H9 (cell line): ENCODE results near the gene CNRIP1. TPM values are rescaled to one million over a fixed set of nuclear protein-coding genes. Genes with fewer than 3 reads are reported as not detected.

Experiments
- DNase-seq: peaks from one replicate; pipeline ENCODE4 v3.0.0-alpha.2; 2017
- H2AFZ ChIP-seq: one replicate; pipeline ENCODE4 v1.6.1; 2013; ENCODE audit warnings: mild to moderate bottlenecking, low read length, control low read depth, moderate library complexity
- H2AK5ac ChIP-seq: 2 replicates; pipeline ENCODE4 v1.6.1; 2013; ENCODE audit warnings: low read length, control low read depth, mixed read lengths; ENCODE audit not compliant: insufficient read length
- H2BK120ac ChIP-seq: one replicate; pipeline ENCODE4 v1.6.1; 2013; ENCODE audit warnings: low read depth, mild to moderate bottlenecking, low read length, control low read depth, inconsistent platforms; ENCODE audit not compliant: poor library complexity, severe bottlenecking
- H2BK12ac ChIP-seq: 2 replicates; pipeline ENCODE4 v1.6.1; 2013; ENCODE audit warnings: low read length, control low read depth, mixed read lengths, low read depth; ENCODE audit not compliant: insufficient read length
- H2BK15ac ChIP-seq: 2 replicates; pipeline ENCODE4 v1.6.1; 2013; ENCODE audit warnings: low read depth, low read length, control low read depth
- H2BK20ac ChIP-seq: one replicate; pipeline ENCODE4 v1.6.1; 2013; ENCODE audit warnings: low read depth, mild to moderate bottlenecking, low read length, control low read depth, inconsistent platforms; ENCODE audit not compliant: poor library complexity, severe bottlenecking
- H2BK5ac ChIP-seq: 2 replicates; pipeline ENCODE4 v1.6.1; 2013; ENCODE audit warnings: low read length, control low read depth, mixed read lengths; ENCODE audit not compliant: insufficient read length
- H3K14ac ChIP-seq: 2 replicates; pipeline ENCODE4 v1.6.1; 2013; ENCODE audit warnings: low read length, control low read depth; ENCODE audit not compliant: insufficient read depth
- H3K18ac ChIP-seq: 2 replicates; pipeline ENCODE4 v1.6.1; 2013; ENCODE audit warnings: low read depth, mild to moderate bottlenecking, mixed read lengths, low read length, control low read depth; ENCODE audit not compliant: insufficient read length
- H3K23ac ChIP-seq: 2 replicates; pipeline ENCODE4 v1.6.1; 2013; ENCODE audit warnings: low read length, control low read depth, mixed read lengths, low read depth; ENCODE audit not compliant: insufficient read length
- H3K23me2 ChIP-seq: 2 replicates; pipeline ENCODE4 v1.6.1; 2013; ENCODE audit warnings: low read depth, mild to moderate bottlenecking, mixed read lengths, low read length, control low read depth; ENCODE audit not compliant: insufficient read length, poor library complexity, severe bottlenecking
- H3K27ac ChIP-seq: 2 replicates; pipeline ENCODE4 v1.5.1; 2013; ENCODE audit warnings: low read length, control low read depth, mixed read lengths, low read depth; ENCODE audit not compliant: insufficient read length
- H3K27me3 ChIP-seq: 2 replicates; pipeline ENCODE4 v1.6.1; 2013; ENCODE audit warnings: low read length, control low read depth, inconsistent platforms; ENCODE audit not compliant: insufficient read depth
- H3K4ac ChIP-seq: 2 replicates; pipeline ENCODE4 v1.6.1; 2013; ENCODE audit warnings: low read depth, mild to moderate bottlenecking, control low read depth, inconsistent platforms, low read length, moderate library complexity
- H3K4me1 ChIP-seq: 2 replicates; pipeline ENCODE4 v1.6.1; 2013; ENCODE audit warnings: low read length, control low read depth, inconsistent platforms; ENCODE audit not compliant: insufficient read depth
- H3K4me2 ChIP-seq: 2 replicates; pipeline ENCODE4 v1.6.1; 2013; ENCODE audit warnings: low read length, control low read depth, mixed read lengths; ENCODE audit not compliant: insufficient read length, insufficient read depth
- H3K56ac ChIP-seq: 2 replicates; pipeline ENCODE4 v1.6.1; 2013; ENCODE audit warnings: low read depth, mild to moderate bottlenecking, mixed read lengths, low read length, control low read depth; ENCODE audit not compliant: insufficient read length
- H3K79me1 ChIP-seq: 2 replicates; pipeline ENCODE4 v1.6.1; 2013; ENCODE audit warnings: low read depth, mild to moderate bottlenecking, moderate library complexity, low read length, control low read depth, inconsistent platforms; ENCODE audit not compliant: insufficient read depth, poor library complexity, severe bottlenecking
- H3K79me2 ChIP-seq: 2 replicates; pipeline ENCODE4 v1.6.1; 2013; ENCODE audit warnings: low read length, control low read depth, inconsistent platforms; ENCODE audit not compliant: insufficient read depth
- H3K9ac ChIP-seq: 2 replicates; pipeline ENCODE4 v1.6.1; 2013; ENCODE audit warnings: low read length, control low read depth, mixed read lengths; ENCODE audit not compliant: insufficient read length; ENCODE audit errors: extremely low read depth
- H3K9me3 ChIP-seq: one replicate; pipeline ENCODE4 v1.6.1; 2013; ENCODE audit warnings: low read depth, low read length, inconsistent platforms; ENCODE audit not compliant: control insufficient read depth
- H3T11ph ChIP-seq: one replicate; pipeline ENCODE4 v1.6.1; 2013; ENCODE audit warnings: mild to moderate bottlenecking, low read length, control low read depth, inconsistent platforms
- H4K20me1 ChIP-seq: one replicate; pipeline ENCODE4 v1.6.1; 2013; ENCODE audit not compliant: control insufficient read depth, insufficient read length, insufficient read depth
- H4K5ac ChIP-seq: 2 replicates; pipeline ENCODE4 v1.6.1; 2013; ENCODE audit warnings: low read depth, mild to moderate bottlenecking, mixed read lengths, low read length, control low read depth; ENCODE audit not compliant: insufficient read length
- H4K8ac ChIP-seq: replicated peaks from 2 replicates; pipeline ENCODE4 v1.6.1; 2013; ENCODE audit warnings: low read length, control low read depth, mixed read lengths, low read depth; ENCODE audit not compliant: insufficient read length
- H4K91ac ChIP-seq: 2 replicates; pipeline ENCODE4 v1.6.1; 2013; ENCODE audit warnings: low read depth, mild to moderate bottlenecking, moderate library complexity, mixed read lengths, low read length, control low read depth; ENCODE audit not compliant: insufficient read length
- H3K27ac Mint-ChIP-seq, 3 experiments: 2 replicates in 2 of 3; 3 replicates in 1 of 3; pipeline ENCODE4 v1.8.0; 2020 to 2021; ENCODE audit warnings: mixed read lengths in 3 of 3, mild to moderate bottlenecking in 1 of 3, moderate library complexity in 1 of 3
- H3K27me3 Mint-ChIP-seq: 2 replicates; pipeline ENCODE4 v1.8.0; 2021; ENCODE audit warnings: low read depth, mild to moderate bottlenecking, moderate library complexity, mixed read lengths
- H3K36me3 Mint-ChIP-seq, 3 experiments: 2 replicates in 2 of 3; 3 replicates in 1 of 3; pipeline ENCODE4 v1.8.0; 2020 to 2021; ENCODE audit warnings: low read depth in 3 of 3, mixed read lengths in 3 of 3; ENCODE audit not compliant: insufficient read depth in 1 of 3
- H3K4me1 Mint-ChIP-seq, 2 experiments: 2 replicates each; pipeline ENCODE4 v1.8.0; 2020; ENCODE audit warnings: mixed read lengths in 2 of 2
- H3K4me3 Mint-ChIP-seq, 2 experiments: 2 replicates in 1 of 2; 3 replicates in 1 of 2; pipeline ENCODE4 v1.8.0; 2020 to 2021; ENCODE audit warnings: mild to moderate bottlenecking in 2 of 2, mixed read lengths in 2 of 2, moderate library complexity in 1 of 2
- H3K9me3 Mint-ChIP-seq, 2 experiments: 2 replicates in 1 of 2; 3 replicates in 1 of 2; pipeline ENCODE4 v1.8.0; 2020; ENCODE audit warnings: mild to moderate bottlenecking in 2 of 2, mixed read lengths in 2 of 2, moderate library complexity in 1 of 2
- CTCF ChIP-seq: fragments of 200-600 bp; sonication (generic); conservative IDR thresholded peaks from 3 replicates; pipeline ENCODE4 v1.8.0; 2021; ENCODE audit warnings: antibody characterized with exemption, mild to moderate bottlenecking
- WGBS: extraction: QIAGEN DNeasy Blood & Tissue Kit; methylation state at CpG from one replicate; pipeline ENCODE4 v1.1.7; 2013; ENCODE audit warnings: missing lambda C conversion rate, low lambda C conversion rate, mixed read lengths; ENCODE audit not compliant: insufficient read length; ENCODE audit errors: extremely low coverage; 5-methylcytosine and 5-hydroxymethylcytosine counted together
- total RNA-seq: library from RNA; stranded (reverse); gene quantifications from 2 replicates; pipeline ENCODE4 v1.2.1, GENCODE V29; 2021

Gene CNRIP1
- total RNA-seq, 1 experiment from 2014 or later, result 0.70 TPM

- Histone ChIP-seq H2AFZ (no peak overlapping the region), H3T11ph (no peak overlapping the region), H3K4me2 (no peak overlapping the region), H2BK15ac (no peak overlapping the region), H3K4me1 (no peaks in the 10 kb centered on the region), H2BK5ac (no peak overlapping the region), H3K79me2 (no peaks in the 10 kb centered on the region), H4K91ac (no peak overlapping the region), H3K56ac (no peak overlapping the region), H3K27me3 (no peaks in the 10 kb centered on the region), H3K79me1 (no peaks in the 10 kb centered on the region), H3K4ac (no peak overlapping the region), H3K23ac (no peak overlapping the region), H2BK120ac (no peak overlapping the region), H3K27ac (no peak overlapping the region), H3K18ac (no peak overlapping the region), H3K9me3 (no peaks in the 10 kb centered on the region), H2AK5ac (no peak overlapping the region), H3K14ac (no peak overlapping the region), H4K8ac (no peak overlapping the region), H2BK20ac (no peak overlapping the region), H2BK12ac (no peak overlapping the region), H4K20me1 (no peaks in the 10 kb centered on the region), H4K5ac (no peak overlapping the region), H3K9ac (no peak overlapping the region), H3K23me2 (no peaks in the 10 kb centered on the region)
- WGBS, result no CpG with 5 or more reads among the region's 5 CpGs
- DNase-seq, result no peak
- H3K4me3 Mint-ChIP-seq, result no peak overlapping the region
- H3K4me1 Mint-ChIP-seq, result no peaks in the 10 kb centered on the region
- no peaks in the 10 kb centered on the region for H3K36me3 Mint-ChIP-seq
- no peak for TF ChIP-seq CTCF
- no peak overlapping the region for H3K27ac Mint-ChIP-seq
- H3K27me3 Mint-ChIP-seq, result peaks cover 14% of the 10 kb centered on the region
- no peaks in the 10 kb centered on the region for H3K9me3 Mint-ChIP-seq
These were observed 9.2 kb upstream of the CNRIP1 start for GRCh38 chr2:68328901-68329300.
